ENCODE data around the gene FCHSD1. TPM values are rescaled to one million over a fixed set of nuclear protein-coding genes. Genes with fewer than 3 reads are reported as not detected.

FCHSD1 gene
- total and polyA plus RNA-seq, 10 of the 15 experiments (the other 5 are each of a cell fraction or from before 2014, with no cell fraction given), result 0.97 to 22.8 (median 10.7) TPM

DNA sequence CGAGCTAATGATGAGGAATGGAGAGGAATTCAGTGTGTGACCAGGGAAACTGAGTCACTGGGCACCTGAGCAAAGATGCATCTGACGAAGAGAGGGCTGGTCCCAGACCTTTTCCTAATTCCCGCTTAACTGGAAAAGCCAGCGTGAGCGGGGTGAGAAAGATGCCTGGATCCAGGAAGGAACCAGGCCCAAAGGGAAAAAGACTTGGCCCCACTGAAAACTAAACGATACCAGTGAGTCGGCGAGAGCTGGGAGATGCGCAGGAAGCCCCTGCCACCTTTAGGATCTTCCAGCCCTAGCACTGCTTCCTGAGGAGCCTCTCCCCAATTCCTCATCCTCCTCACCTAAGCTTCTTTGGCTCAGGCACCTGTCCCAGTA is 499 bp upstream of the FCHSD1 start:
- BruUV-seq (replicated peaks), result no TSS peak
- CTCF ChIA-PET, result interaction anchor here (0.9 to 3.2 kb wide), 11 partner anchors 9 to 318 kb away, joined by 3 to 15 read pairs (median 6); partner anchors contain the start of genes DIAPH1, HDAC3, PCDHGA10 and RELL2
- intact Hi-C loops (cut with micrococcal nuclease; ENCODE audit: unreplicated experiment), result no loop called here
- RAD21 ChIA-PET (ENCODE audit: unreplicated experiment), result interaction anchor here (1.0 to 2.1 kb wide), 7 partner anchors 13 to 60 kb away, joined by 3 to 13 read pairs (median 4); partner anchors contain the start of genes DIAPH1, HDAC3 and RELL2
- POLR2A ChIA-PET, result interaction anchor here (0.6 to 1.8 kb wide), 6 partner anchors 14 to 272 kb away, joined by 3 to 23 read pairs (median 6); partner anchors contain the start of genes DELE1, HDAC3 and RELL2
- 75% methylated on average over 9 of the region's 9 CpGs for WGBS (ENCODE audit: insufficient coverage, insufficient replicate concordance, low lambda C conversion rate, missing lambda C conversion rate)
- peak; percentile 36; the same call in 1 of the 2 replicates for TF ChIP-seq IKZF1 (conservative IDR thresholded peaks at IDR 0.05)
- TF ChIP-seq, protein P1, sequence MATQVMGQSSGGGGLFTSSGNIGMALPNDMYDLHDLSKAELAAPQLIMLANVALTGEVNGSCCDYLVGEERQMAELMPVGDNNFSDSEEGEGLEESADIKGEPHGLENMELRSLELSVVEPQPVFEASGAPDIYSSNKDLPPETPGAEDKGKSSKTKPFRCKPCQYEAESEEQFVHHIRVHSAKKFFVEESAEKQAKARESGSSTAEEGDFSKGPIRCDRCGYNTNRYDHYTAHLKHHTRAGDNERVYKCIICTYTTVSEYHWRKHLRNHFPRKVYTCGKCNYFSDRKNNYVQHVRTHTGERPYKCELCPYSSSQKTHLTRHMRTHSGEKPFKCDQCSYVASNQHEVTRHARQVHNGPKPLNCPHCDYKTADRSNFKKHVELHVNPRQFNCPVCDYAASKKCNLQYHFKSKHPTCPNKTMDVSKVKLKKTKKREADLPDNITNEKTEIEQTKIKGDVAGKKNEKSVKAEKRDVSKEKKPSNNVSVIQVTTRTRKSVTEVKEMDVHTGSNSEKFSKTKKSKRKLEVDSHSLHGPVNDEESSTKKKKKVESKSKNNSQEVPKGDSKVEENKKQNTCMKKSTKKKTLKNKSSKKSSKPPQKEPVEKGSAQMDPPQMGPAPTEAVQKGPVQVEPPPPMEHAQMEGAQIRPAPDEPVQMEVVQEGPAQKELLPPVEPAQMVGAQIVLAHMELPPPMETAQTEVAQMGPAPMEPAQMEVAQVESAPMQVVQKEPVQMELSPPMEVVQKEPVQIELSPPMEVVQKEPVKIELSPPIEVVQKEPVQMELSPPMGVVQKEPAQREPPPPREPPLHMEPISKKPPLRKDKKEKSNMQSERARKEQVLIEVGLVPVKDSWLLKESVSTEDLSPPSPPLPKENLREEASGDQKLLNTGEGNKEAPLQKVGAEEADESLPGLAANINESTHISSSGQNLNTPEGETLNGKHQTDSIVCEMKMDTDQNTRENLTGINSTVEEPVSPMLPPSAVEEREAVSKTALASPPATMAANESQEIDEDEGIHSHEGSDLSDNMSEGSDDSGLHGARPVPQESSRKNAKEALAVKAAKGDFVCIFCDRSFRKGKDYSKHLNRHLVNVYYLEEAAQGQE (IDR thresholded peaks at IDR 0.05; ENCODE audit: low read depth, low read length), result no peak
- TF ChIP-seq, protein P2, sequence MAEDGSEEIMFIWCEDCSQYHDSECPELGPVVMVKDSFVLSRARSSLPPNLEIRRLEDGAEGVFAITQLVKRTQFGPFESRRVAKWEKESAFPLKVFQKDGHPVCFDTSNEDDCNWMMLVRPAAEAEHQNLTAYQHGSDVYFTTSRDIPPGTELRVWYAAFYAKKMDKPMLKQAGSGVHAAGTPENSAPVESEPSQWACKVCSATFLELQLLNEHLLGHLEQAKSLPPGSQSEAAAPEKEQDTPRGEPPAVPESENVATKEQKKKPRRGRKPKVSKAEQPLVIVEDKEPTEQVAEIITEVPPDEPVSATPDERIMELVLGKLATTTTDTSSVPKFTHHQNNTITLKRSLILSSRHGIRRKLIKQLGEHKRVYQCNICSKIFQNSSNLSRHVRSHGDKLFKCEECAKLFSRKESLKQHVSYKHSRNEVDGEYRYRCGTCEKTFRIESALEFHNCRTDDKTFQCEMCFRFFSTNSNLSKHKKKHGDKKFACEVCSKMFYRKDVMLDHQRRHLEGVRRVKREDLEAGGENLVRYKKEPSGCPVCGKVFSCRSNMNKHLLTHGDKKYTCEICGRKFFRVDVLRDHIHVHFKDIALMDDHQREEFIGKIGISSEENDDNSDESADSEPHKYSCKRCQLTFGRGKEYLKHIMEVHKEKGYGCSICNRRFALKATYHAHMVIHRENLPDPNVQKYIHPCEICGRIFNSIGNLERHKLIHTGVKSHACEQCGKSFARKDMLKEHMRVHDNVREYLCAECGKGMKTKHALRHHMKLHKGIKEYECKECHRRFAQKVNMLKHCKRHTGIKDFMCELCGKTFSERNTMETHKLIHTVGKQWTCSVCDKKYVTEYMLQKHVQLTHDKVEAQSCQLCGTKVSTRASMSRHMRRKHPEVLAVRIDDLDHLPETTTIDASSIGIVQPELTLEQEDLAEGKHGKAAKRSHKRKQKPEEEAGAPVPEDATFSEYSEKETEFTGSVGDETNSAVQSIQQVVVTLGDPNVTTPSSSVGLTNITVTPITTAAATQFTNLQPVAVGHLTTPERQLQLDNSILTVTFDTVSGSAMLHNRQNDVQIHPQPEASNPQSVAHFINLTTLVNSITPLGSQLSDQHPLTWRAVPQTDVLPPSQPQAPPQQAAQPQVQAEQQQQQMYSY (CRISPR knock-in tag; IDR thresholded peaks at IDR 0.05), result no peak
- no peak for TF ChIP-seq RUNX3 (IDR thresholded peaks at IDR 0.05; ENCODE audit: low read length)
- no peak for TF ChIP-seq JUNB (IDR thresholded peaks at IDR 0.05)
- no peak for TF ChIP-seq SPI1 (IDR thresholded peaks at IDR 0.05; ENCODE audit: borderline replicate concordance, insufficient read depth, low read depth, low read length)
- no peak for TF ChIP-seq SP1 (IDR thresholded peaks at IDR 0.05; ENCODE audit: low read depth, low read length)
- TF ChIP-seq IKZF2 (IDR thresholded peaks at IDR 0.05), result 0 out of 4 replicates have a peak, but pooled peaks of 1 of the 2 experiments have one; percentile 23
- SMC1A ChIA-PET (ENCODE audit: uncharacterized antibody, unreplicated experiment), result interaction anchor here (0.6 to 1.8 kb wide), 7 partner anchors 14 to 1050 kb away, joined by 3 to 12 read pairs (median 3); partner anchors contain the start of genes HDAC3 and RELL2
- Histone ChIP-seq H3K27me3 (replicated peaks in 1 of 2; ENCODE audit: control insufficient read depth in 2 of 2, insufficient read depth in 2 of 2, low read length in 1 of 2) (no peaks in the 10 kb centered on the region), H3K79me2 (ENCODE audit: control insufficient read depth, insufficient read depth, low read length) (no peaks in the 10 kb centered on the region), H2AFZ (ENCODE audit: control insufficient read depth, low read depth, low read length) (peak overlapping the region; percentile 86), H4K20me1 (ENCODE audit: control insufficient read depth, insufficient read depth) (no peaks in the 10 kb centered on the region), H3K27ac (ENCODE audit: control insufficient read depth, insufficient read depth) (peak overlapping the region; percentile 51; the same call in 1 of the 2 replicates), H3K4me3 (peak overlapping the region; percentile 85), H3K9me3 (replicated peaks; ENCODE audit: control insufficient read depth, insufficient read depth, low read length) (no peaks in the 10 kb centered on the region), H3K4me2 (ENCODE audit: control insufficient read depth, insufficient read depth) (peak overlapping the region; percentile 98), H3K9ac (ENCODE audit: control insufficient read depth, insufficient read depth, low read length) (peak overlapping the region; percentile 34; the same call in 1 of the 2 replicates), H3K4me1 (ENCODE audit: control insufficient read depth, insufficient read depth, low read length) (peaks cover 8% of the 10 kb centered on the region), H3K36me3 (ENCODE audit: control insufficient read depth in 2 of 2, insufficient read depth in 2 of 2, low read length in 1 of 2) (no peaks in the 10 kb centered on the region)
- no peak for ATAC-seq
- in situ Hi-C loops (cut with MboI), result no loop called here
- FAIRE-seq, result no peak
- no peak for DNase-seq (ENCODE audit: low read depth, low spot score)
